GM19468 (cell line): ENCODE results near the gene SS18.

Experiments
- ATAC-seq: cut with Tn5 transposase; IDR thresholded peaks from one replicate; pipeline ENCODE4 v1.9.1; 2021; ENCODE audit warnings: mild to moderate bottlenecking, moderate library complexity, moderate number of reproducible peaks; ENCODE audit not compliant: unreplicated experiment; ENCODE audit errors: extremely low read depth

SS18 gene

GRCh38 chr18:26074246-26074645 is 16.2 kb downstream of the SS18 start:
- no peak for ATAC-seq

- ATAC-seq = no peak
Observed at GRCh38 chr18:26073758-26074157, 16.7 kb downstream of the SS18 start.

GRCh38 chr18:26071725-26072124 is 18.7 kb downstream of the SS18 start:
- ATAC-seq = no peak

DNA sequence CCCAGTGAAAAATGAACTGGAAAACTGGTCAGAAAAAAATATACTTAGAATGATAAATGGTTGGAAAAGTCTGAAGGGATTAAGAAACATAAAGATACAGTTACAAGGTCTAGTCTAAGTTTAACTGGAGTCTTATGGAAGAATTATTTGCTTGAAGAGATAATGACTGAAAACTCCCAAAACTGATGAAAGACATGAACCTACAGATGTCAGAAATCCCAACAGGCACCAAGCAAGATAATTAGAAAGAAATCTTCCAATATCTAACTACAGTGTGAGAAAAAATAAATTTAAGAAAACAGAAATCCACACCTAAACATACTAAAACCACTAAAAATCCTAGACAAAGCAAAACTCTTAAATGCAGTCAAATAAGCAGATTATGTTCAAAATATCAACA is 19.4 kb downstream of the SS18 start:
- ATAC-seq = no peak

DNA sequence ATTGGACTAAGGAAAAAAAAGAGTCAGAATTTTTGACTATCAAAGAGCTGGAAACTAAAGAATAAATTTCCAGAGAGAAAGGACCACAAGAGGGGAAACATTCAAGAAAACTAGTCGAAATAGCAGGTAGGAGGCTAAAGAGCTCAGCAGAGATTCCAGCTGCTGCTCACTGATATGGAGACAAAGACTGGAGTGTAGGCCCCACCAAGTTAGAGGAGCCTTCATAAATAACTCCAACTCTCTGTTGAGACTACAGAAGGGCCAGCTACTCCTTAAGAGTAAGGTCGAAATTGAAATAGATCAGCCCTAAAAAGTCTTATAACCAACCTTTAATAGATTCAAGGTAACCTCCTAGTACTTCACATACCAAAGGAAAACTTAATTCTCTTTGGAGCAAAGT is 31.1 kb downstream of the SS18 start:
- ATAC-seq = no peak

DNA sequence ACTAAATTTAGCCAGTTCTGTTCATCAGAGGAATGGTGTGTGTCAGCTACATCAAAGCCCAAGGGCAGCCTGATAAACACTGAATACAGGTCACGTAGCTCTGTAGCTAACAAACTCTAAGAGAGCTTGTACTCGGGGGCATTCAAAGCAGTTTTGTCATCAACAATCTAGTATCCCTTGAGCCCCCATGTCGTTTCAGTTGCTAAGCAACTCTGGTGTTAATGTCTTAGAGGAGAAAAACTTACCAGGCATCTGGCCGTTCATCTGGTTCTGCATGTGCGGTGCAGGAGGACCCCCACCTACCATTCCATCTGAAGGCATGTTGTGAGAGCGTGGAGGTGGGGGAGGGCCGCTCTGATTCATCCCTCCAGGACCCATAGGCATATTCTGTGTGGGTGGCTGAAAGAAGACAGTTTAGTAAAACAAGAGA is 33.1 kb downstream of the SS18 start:
- no peak for ATAC-seq

GRCh38 chr18:26056291-26056690 is 34.1 kb downstream of the SS18 start:
- ATAC-seq = no peak

GRCh38 chr18:26052505-26052904 is 37.9 kb downstream of the SS18 start:
- no peak for ATAC-seq

GRCh38 chr18:26051843-26052242 is 38.6 kb downstream of the SS18 start:
- no peak for ATAC-seq

DNA sequence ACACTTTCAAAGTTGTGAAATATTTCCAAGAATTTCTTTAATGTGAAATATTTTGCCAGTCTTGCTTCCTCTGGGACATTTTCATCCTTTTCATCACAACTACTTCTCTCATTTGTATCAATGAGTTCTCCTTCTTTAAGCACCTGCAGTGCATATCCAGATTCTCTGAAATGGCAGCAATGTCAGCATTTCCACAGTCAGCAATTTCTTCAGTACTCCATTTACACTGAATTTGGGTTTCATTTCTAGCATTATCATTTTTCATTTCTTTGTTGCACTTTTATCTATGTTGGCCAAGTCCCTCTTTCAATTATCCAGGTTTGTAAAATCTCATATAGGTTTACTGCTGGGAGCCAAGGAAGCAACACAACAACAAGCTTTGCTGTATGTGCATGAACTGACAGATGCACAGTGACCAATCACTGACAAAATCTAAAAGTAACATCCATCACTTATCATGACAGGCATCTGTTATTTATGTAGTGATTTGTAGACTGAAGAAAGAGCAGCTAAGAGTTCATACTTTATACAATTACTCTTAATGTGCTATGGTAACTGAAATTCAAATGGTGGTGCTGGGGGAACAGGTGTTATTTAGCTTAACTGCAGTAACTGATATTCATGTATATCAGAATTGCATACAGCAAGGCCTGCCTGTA is 43.9 kb downstream of the SS18 start:
- no peak for ATAC-seq

GRCh38 chr18:26044807-26045206 is 45.6 kb downstream of the SS18 start:
- ATAC-seq = no peak

DNA sequence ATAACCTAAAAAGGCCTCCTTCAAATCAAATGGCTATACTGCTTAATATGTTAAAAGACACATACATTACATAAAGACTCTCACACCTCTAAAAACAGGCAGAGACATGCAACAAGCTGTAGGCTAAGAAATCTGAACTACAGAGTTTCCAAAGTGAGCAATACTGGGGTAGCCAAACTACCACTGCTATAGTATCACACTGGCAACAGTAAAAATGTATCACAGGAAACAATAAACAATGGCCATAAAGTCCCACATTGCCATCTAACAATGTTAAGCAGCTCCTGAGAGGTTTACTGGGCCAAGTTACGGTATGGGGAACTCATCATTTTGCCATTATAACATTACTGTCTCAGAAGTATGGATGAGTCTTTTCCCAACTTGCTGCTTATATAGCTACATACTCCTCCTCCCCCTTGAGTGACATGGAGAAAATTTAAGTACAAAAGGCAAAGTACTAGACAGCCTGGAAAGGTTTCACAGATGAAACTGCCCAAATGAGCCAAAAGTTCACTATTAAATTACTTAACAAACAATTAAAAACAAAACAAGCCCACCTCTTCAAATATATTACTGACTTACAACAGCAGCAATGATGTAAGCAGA is 50.3 kb downstream of the SS18 start:
- ATAC-seq = no peak

DNA sequence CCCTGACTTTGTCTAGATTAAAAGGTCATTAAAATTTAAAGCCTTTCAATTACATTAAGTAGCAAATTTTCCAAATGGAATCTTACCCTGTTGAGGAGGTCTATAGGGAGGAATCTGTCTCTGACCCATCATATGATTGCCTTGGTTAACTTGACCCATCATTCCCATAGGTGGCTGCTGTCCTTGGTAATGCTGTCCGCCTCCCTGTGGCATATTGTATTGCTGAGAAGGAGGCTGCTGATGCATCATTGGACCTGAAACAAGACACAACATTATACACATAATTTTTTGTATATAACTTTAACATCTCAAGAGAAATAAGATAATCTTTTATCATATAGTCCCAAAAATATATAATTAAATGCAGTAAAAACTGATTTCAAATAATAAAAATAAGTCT is 51.2 kb downstream of the SS18 start:
- no peak for ATAC-seq

DNA sequence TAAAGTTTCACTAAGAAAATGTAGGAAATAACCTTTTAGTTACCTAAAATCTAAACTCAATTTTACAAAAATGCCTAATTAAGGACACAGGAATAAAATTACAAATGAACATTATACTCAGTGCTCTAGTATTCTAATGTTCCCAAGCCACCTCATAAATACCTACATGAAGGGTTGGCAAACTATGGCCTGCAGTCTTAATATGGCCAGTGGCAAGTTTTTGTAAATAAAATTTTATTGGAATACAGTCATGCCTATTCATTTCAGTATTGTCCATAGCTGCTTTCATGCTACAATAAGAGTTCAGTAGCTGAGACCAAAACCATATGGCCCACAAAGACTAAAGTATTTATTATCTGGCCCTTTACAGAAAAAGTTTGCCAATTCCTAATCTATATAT is 53.8 kb downstream of the SS18 start:
- no peak for ATAC-seq

DNA sequence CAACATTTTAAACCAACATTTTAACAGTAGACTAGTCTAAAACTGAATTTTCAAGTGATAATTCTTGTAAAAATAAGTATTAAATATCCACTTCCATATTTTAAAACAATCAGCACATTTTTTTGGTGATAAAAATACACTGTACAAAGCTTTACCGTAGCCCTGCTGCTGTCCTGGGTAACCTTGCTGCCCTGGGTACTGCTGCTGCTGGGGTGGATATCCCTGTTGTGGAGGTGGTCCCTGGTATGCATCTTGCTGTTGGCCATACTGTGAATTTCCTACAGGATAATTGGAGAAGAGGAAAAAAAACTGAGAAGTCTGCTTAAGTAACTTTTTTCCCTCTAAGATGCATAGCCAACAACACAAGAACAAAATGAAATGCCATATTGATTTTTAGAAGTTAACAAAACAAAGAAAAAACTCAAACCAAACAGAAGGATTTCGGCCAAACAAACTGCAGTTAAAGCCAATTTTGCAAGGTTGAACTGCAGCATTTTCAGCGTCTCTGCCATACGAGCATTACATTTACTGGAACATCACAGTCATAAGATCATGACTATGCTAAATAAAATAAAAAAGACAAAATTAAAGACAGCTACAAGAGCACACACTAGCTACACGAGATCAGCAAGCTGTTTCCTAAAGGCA is 55.4 kb downstream of the SS18 start:
- ATAC-seq = no peak

DNA sequence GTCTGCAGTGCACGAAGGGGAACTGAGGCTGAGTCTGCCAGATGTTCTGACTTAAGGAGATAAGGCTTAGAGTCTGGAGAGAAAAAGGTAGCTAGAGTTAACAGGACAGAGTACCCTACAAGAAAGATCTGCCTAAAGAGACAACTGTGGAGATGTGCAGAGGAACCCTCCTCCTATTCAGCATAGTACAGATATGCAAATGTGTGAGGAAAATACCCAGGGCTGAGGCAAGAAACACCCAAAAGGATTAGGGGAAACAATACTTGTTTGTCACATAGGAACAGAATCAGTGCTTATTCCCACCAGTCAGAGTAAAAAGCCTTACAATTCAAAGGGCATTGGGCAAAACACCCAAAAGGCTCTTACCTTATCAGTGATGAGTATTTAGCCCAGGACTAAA is 67.8 kb downstream of the SS18 start:
- ATAC-seq = no peak

DNA sequence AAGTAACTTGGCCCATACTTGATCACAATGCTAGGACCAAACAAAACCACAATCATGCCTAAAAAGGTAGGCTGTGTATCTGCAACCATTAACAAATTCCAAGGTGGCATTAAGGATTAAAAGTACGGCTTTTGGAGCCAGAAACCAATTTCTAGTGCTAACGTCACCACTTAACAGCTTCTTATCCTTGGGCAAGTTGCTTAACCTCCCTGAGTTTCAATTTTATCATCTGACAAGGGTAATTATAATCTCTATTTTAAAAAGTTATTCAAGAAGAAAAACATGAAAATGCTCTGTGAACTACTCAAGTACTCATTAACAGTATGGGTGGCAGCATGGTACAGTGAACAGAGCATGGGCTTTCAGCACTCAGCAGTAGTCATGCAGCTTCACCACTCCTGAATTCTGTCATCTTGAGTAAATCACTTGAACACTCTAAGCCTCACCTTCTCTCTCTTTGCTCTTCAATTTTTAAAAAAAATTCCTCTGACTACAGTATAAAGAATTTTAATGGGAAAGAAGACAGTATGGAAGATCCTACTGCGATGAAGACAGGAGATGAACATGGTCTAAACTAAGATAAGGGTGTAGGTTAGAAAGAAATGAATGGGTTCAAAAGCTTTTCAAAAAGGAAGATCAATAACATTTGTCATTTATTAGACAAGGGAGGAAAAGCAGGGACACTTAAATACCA is 69.2 kb downstream of the SS18 start:
- ATAC-seq = no peak

DNA sequence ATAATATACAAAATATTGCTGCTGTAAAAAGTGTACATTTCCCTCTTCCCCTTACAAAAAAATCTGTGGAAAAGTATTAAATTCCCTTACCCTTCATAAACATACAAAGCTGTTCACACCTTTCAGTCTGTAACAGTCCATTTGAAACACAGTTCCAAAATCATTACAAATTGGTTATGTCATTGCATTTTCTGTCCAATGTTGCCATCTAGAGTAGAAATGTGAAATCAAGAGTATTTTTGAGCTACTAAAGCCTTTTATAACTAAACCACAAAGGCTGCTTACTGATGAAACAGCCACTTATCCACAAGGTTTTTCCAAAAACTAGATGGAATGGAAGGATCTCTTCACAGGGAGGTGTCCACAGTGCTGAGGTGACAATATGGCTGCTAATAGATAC is 72.5 kb downstream of the SS18 start:
- no peak for ATAC-seq

GRCh38 chr18:26014462-26014861 is 76.0 kb downstream of the SS18 start:
- ATAC-seq = no peak

- ATAC-seq = no peak
Observed at GRCh38 chr18:26008619-26009018, 81.8 kb downstream of the SS18 start.

- ATAC-seq = no peak
Observed at GRCh38 chr18:26008096-26008495, 82.3 kb downstream of the SS18 start.
